HepG2 (cell line): ENCODE measurements around the gene NATD1. TPM values are rescaled to one million over a fixed set of nuclear protein-coding genes. Genes with fewer than 3 reads are reported as not detected.

Experiments
- ARID2 ChIP-seq: sonication (generic); formaldehyde crosslinking; IDR thresholded peaks from 2 replicates; pipeline ENCODE4 v1.8.1; 2022; ENCODE audit warnings: mild to moderate bottlenecking, missing genetic modification reagents, borderline replicate concordance
- CREM ChIP-seq, 2 experiments: sonication (generic) in 1 of 2; formaldehyde crosslinking in 1 of 2; IDR thresholded peaks; 2 replicates each; pipeline versions ENCODE4 v1.4.0 to v1.6.1; 2016 to 2020; ENCODE audit warnings: antibody characterized with exemption in 1 of 2, mild to moderate bottlenecking in 1 of 2, missing genetic modification reagents in 1 of 2
- KLF11 ChIP-seq: IDR thresholded peaks from 2 replicates; pipeline ENCODE4 v1.6.1; 2016; ENCODE audit warnings: missing compliant biosample characterization
- MTF2 ChIP-seq: sonication (generic); formaldehyde crosslinking; IDR thresholded peaks from 2 replicates; pipeline ENCODE4 v1.5.0; 2020; ENCODE audit warnings: missing genetic modification reagents, borderline replicate concordance
- POLR2AphosphoS2 ChIP-seq: IDR thresholded peaks from 2 replicates; pipeline ENCODE4 v1.6.1; 2011; ENCODE audit warnings: low read depth, low read length, improper control_type of control experiment
- RARG ChIP-seq: sonication (generic); formaldehyde crosslinking; IDR thresholded peaks from 2 replicates; pipeline ENCODE4 v1.4.0; 2020; ENCODE audit warnings: low read depth, mild to moderate bottlenecking, missing genetic modification reagents
- SAFB2 ChIP-seq: sonication (generic); formaldehyde crosslinking; IDR thresholded peaks from 2 replicates; pipeline ENCODE4 v1.5.1; 2020; ENCODE audit warnings: missing genetic modification reagents, low read depth, mild to moderate bottlenecking, borderline replicate concordance
- TEAD3 ChIP-seq: optimal IDR thresholded peaks from 2 replicates; pipeline ENCODE3; 2016; ENCODE audit warnings: borderline replicate concordance
- TMF1 ChIP-seq: sonication (generic); formaldehyde crosslinking; IDR thresholded peaks from 2 replicates; pipeline ENCODE4 v1.8.1; 2022; ENCODE audit warnings: low read depth, missing genetic modification reagents
- ZNF484 ChIP-seq: sonication (generic); formaldehyde crosslinking; IDR thresholded peaks from 2 replicates; pipeline ENCODE4 v1.5.1; 2020; ENCODE audit warnings: mild to moderate bottlenecking, low read depth, missing genetic modification reagents, borderline replicate concordance
- ZNF549 ChIP-seq: sonication (generic); formaldehyde crosslinking; IDR thresholded peaks from 2 replicates; pipeline ENCODE4 v1.5.0; 2020; ENCODE audit warnings: missing genetic modification reagents
- ZNF577 ChIP-seq: sonication (generic); formaldehyde crosslinking; IDR thresholded peaks from 2 replicates; pipeline ENCODE4 v1.4.0; 2020; ENCODE audit warnings: mild to moderate bottlenecking, low read depth, missing genetic modification reagents, borderline replicate concordance
- ZNF605 ChIP-seq: sonication (generic); formaldehyde crosslinking; IDR thresholded peaks from 2 replicates; pipeline ENCODE4 v1.8.0; 2022; ENCODE audit warnings: mild to moderate bottlenecking, missing genetic modification reagents
- ZNF678 ChIP-seq: sonication (generic); formaldehyde crosslinking; IDR thresholded peaks from 2 replicates; pipeline ENCODE4 v1.4.0; 2020; ENCODE audit warnings: mild to moderate bottlenecking, missing genetic modification reagents
- polyA plus RNA-seq, 8 experiments: library from polyadenylated mRNA; depleted of rRNA in 3 of 8; stranded (reverse) in 7 of 8; unstranded in 1 of 8; fragments of >200 nt; fragmentation: Illumina TruSeq in 4 of 8; extraction: Trizol in 4 of 8; gene quantifications; 2 replicates each; pipeline versions ENCODE4 v1.2.1 to v1.2.3, GENCODE V29; 2011 to 2016; ENCODE audit warnings: low read depth in 4 of 8, missing spikeins in 1 of 8, mixed read lengths in 1 of 8; ENCODE audit not compliant: insufficient read depth in 1 of 8
- total RNA-seq, 5 experiments: library from RNA; depleted of rRNA; stranded (reverse); fragments of >200 nt; fragmentation: Illumina TruSeq; extraction: Trizol; gene quantifications; 2 replicates each; pipeline ENCODE4 v1.2.3, GENCODE V29; 2016; ENCODE audit warnings: low read depth in 1 of 5
- TF ChIP-seq, protein P1 (sequence below): sonication (generic); formaldehyde crosslinking; IDR thresholded peaks from 2 replicates; pipeline ENCODE4 v1.4.0; 2020; ENCODE audit warnings: mild to moderate bottlenecking, missing genetic modification reagents, borderline replicate concordance
- TF ChIP-seq, protein P2 (sequence below): sonication (generic); formaldehyde crosslinking; IDR thresholded peaks from 2 replicates; pipeline ENCODE4 v1.5.0; 2020; ENCODE audit warnings: missing genetic modification reagents, mild to moderate bottlenecking, borderline replicate concordance
- TF ChIP-seq, protein P3 (sequence below): sonication (generic); formaldehyde crosslinking; IDR thresholded peaks from 2 replicates; pipeline ENCODE4 v1.4.0; 2020; ENCODE audit warnings: mild to moderate bottlenecking, missing genetic modification reagents
- TF ChIP-seq, protein P4 (sequence below): fragments of 450-650 bp; IDR thresholded peaks from 2 replicates; pipeline ENCODE4 v1.6.1; 2016
- TF ChIP-seq, protein P5 (sequence below): IDR thresholded peaks from 2 replicates; pipeline ENCODE4 v1.6.1; 2016

The NATD1 gene
- total and polyA plus RNA-seq, 2 of the 13 experiments (the other 11 are each of a cell fraction or from before 2014, with no cell fraction given): 0.31 to 2.3 TPM

DNA sequence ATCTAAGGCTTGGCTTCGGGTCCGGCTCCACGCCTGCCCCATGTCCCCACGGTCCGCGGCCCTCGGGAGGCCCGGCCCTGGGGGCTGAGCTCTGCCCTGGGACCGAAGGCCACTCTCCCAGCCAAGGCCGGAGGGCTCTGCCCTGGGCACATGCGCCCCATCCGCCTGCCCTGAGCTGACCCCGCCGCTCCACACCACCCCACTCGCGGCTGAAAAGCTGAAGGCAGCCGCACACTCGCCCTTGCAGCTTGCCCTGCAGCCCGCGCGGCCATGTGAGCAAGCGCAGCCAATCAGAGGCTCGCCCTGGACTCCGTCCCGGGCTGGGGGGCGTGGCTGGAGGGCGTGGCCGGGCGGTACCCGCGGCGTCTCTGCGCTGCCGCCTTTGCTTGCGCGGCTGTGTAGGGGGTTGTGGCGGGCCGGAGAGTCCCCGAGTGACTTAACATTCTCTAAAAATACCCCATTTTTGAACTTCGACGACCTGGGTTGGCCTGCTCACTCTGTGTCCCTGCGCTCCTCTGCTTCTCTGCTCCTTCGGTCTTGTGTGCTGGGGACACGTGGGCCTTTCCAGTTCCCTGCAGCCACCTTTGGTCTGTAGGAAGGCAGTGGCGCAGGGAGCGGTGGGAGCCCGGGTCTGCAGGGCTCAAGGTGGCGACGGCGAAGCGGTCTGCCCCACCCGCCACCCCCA, 22.5 kb upstream of the NATD1 start (continued):
- TF ChIP-seq CREM (IDR thresholded peaks at IDR 0.05) (no peak), CREM (CRISPR knock-in tag; IDR thresholded peaks at IDR 0.05) (no peak), ZNF577 (CRISPR knock-in tag) (no peak), TEAD3 (CRISPR knock-in tag) (no peak), ARID2 (CRISPR knock-in tag) (no peak), KLF11 (CRISPR knock-in tag) (0 out of 2 replicates have a peak, but pooled peaks have one; percentile 63), ZNF678 (CRISPR knock-in tag) (no peak), TMF1 (CRISPR knock-in tag) (no peak), ZNF549 (CRISPR knock-in tag) (0 out of 2 replicates have a peak, but pooled peaks have one; percentile 76), MTF2 (no peak), SAFB2 (no peak), POLR2AphosphoS2 (no peak), ZNF484 (no peak), RARG (CRISPR knock-in tag) (no peak), ZNF605 (CRISPR knock-in tag) (peak; percentile 84; the same call in 1 of the 2 replicates)
- TF ChIP-seq, protein P1, sequence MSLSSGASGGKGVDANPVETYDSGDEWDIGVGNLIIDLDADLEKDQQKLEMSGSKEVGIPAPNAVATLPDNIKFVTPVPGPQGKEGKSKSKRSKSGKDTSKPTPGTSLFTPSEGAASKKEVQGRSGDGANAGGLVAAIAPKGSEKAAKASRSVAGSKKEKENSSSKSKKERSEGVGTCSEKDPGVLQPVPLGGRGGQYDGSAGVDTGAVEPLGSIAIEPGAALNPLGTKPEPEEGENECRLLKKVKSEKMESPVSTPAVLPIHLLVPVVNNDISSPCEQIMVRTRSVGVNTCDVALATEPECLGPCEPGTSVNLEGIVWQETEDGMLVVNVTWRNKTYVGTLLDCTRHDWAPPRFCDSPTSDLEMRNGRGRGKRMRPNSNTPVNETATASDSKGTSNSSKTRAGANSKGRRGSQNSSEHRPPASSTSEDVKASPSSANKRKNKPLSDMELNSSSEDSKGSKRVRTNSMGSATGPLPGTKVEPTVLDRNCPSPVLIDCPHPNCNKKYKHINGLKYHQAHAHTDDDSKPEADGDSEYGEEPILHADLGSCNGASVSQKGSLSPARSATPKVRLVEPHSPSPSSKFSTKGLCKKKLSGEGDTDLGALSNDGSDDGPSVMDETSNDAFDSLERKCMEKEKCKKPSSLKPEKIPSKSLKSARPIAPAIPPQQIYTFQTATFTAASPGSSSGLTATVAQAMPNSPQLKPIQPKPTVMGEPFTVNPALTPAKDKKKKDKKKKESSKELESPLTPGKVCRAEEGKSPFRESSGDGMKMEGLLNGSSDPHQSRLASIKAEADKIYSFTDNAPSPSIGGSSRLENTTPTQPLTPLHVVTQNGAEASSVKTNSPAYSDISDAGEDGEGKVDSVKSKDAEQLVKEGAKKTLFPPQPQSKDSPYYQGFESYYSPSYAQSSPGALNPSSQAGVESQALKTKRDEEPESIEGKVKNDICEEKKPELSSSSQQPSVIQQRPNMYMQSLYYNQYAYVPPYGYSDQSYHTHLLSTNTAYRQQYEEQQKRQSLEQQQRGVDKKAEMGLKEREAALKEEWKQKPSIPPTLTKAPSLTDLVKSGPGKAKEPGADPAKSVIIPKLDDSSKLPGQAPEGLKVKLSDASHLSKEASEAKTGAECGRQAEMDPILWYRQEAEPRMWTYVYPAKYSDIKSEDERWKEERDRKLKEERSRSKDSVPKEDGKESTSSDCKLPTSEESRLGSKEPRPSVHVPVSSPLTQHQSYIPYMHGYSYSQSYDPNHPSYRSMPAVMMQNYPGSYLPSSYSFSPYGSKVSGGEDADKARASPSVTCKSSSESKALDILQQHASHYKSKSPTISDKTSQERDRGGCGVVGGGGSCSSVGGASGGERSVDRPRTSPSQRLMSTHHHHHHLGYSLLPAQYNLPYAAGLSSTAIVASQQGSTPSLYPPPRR (CRISPR knock-in tag): no peak
- TF ChIP-seq, protein P2, sequence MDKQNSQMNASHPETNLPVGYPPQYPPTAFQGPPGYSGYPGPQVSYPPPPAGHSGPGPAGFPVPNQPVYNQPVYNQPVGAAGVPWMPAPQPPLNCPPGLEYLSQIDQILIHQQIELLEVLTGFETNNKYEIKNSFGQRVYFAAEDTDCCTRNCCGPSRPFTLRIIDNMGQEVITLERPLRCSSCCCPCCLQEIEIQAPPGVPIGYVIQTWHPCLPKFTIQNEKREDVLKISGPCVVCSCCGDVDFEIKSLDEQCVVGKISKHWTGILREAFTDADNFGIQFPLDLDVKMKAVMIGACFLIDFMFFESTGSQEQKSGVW (CRISPR knock-in tag): no peak
- TF ChIP-seq, protein P3, sequence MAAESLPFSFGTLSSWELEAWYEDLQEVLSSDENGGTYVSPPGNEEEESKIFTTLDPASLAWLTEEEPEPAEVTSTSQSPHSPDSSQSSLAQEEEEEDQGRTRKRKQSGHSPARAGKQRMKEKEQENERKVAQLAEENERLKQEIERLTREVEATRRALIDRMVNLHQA (CRISPR knock-in tag): no peak
- TF ChIP-seq, protein P4, sequence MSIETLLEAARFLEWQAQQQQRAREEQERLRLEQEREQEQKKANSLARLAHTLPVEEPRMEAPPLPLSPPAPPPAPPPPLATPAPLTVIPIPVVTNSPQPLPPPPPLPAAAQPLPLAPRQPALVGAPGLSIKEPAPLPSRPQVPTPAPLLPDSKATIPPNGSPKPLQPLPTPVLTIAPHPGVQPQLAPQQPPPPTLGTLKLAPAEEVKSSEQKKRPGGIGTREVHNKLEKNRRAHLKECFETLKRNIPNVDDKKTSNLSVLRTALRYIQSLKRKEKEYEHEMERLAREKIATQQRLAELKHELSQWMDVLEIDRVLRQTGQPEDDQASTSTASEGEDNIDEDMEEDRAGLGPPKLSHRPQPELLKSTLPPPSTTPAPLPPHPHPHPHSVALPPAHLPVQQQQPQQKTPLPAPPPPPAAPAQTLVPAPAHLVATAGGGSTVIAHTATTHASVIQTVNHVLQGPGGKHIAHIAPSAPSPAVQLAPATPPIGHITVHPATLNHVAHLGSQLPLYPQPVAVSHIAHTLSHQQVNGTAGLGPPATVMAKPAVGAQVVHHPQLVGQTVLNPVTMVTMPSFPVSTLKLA: no peak
- TF ChIP-seq, protein P5, sequence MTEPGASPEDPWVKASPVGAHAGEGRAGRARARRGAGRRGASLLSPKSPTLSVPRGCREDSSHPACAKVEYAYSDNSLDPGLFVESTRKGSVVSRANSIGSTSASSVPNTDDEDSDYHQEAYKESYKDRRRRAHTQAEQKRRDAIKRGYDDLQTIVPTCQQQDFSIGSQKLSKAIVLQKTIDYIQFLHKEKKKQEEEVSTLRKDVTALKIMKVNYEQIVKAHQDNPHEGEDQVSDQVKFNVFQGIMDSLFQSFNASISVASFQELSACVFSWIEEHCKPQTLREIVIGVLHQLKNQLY (CRISPR knock-in tag): no peak
